Astrocyte of the cerebellum (primary cell): ENCODE data around the gene SLCO2B1.

Source experiments
- DNase-seq: peaks from one replicate; pipeline ENCODE4 v3.0.0-alpha.2; 2011; ENCODE audit warnings: low read depth
- H3K4me3 ChIP-seq: 2 replicates; pipeline ENCODE4 v1.5.1; 2011; ENCODE audit warnings: mild to moderate bottlenecking, low read depth, low read length, moderate library complexity
- in situ Hi-C: cut with HindIII; loops from 2 replicates; pipeline ENCODE4 v1.10.0; 2017; ENCODE audit warnings: low sequenced_read_pairs
- TF ChIP-seq, protein P1 (sequence below): IDR thresholded peaks from 2 replicates; pipeline ENCODE4 v1.5.1; 2012; ENCODE audit warnings: low read length, low read depth, moderate library complexity, mild to moderate bottlenecking; ENCODE audit errors: missing control alignments

The SLCO2B1 gene

DNA sequence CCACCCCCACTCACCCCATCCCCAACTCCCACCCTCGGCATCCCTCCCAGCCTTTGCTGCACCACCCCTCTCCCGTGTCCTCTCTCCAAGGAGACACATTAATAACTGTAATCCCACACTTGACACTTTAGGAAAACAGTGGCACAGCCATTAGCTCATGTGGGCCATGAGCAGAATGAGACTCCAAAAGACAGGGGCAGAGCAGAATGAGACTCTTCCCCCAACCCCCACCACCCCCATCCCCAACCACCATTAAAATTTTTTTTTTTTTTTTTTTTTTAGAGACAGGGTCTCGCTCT is 6.2 kb upstream of the SLCO2B1 start:
- DNase-seq: no peak
- in situ Hi-C loops: no loop called here
- H3K4me3 ChIP-seq: no peak overlapping the region
- TF ChIP-seq, protein P1, sequence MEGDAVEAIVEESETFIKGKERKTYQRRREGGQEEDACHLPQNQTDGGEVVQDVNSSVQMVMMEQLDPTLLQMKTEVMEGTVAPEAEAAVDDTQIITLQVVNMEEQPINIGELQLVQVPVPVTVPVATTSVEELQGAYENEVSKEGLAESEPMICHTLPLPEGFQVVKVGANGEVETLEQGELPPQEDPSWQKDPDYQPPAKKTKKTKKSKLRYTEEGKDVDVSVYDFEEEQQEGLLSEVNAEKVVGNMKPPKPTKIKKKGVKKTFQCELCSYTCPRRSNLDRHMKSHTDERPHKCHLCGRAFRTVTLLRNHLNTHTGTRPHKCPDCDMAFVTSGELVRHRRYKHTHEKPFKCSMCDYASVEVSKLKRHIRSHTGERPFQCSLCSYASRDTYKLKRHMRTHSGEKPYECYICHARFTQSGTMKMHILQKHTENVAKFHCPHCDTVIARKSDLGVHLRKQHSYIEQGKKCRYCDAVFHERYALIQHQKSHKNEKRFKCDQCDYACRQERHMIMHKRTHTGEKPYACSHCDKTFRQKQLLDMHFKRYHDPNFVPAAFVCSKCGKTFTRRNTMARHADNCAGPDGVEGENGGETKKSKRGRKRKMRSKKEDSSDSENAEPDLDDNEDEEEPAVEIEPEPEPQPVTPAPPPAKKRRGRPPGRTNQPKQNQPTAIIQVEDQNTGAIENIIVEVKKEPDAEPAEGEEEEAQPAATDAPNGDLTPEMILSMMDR: no peak

DNA sequence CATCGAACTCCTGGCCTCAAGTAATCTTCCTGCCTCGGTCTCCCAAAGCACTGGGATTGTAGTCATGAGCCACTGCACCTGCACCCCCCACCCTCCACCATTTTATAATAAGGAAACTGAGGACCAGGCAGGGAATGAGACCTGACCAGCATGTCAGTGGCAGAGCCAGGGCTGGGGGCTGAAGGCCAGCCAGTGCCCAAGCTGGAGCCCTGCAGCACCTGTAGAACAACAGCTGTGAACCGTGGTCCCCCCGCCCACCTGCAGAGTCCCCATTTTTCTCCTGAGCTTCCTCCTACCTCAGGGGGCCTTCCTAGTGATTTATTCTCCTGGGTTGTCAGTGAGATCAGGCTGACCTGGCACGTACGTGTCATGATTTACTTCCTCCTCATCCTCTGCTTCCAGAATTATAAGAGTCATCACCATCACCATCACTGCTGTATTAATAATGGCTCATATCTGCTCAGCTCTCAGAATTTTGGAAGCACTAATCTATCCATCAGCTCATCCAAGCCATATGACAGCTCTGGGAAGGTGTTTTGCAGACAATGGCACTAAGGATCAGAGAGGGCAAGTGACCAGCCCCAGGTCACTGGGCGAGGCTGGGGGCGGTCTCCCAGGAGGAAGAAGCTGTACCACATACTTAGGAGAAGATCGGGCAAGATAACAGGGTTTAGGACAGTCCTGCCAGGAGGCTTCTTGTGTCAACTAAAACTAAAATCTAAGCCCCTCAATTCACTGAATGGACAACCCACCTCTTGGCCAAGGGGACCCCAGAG is 5.5 kb upstream of the SLCO2B1 start:
- in situ Hi-C loops: no loop called here
- TF ChIP-seq, protein P1: no peak
- H3K4me3 ChIP-seq: no peak overlapping the region
- no peak for DNase-seq

DNA sequence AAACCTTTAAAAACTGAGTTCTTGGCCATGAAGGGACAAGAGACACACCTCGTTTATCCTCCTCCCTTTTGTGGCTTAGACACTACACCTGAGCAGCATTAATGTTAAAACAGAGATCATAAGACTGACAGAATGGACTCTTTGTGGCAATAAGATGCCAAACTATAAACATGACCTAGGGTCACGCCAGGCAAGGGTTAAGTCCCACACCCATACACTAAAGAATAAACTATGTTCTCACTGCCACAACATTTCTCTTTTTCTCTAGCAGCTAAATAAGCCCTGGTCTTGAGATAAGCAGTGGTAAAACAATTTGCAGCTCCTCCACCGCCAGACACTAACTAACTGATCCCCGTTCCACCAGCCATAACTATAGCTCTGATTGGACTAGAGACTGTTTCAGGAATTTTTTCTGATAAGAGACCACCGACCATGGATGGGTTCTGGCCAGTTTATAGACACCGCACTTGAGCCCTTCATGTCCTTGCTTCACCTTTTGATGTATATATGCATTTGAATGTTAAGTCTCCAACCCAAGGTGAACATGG is 4.9 kb upstream of the SLCO2B1 start:
- TF ChIP-seq, protein P1: no peak
- in situ Hi-C loops: no loop called here
- no peak for DNase-seq
- H3K4me3 ChIP-seq: no peak overlapping the region

DNA sequence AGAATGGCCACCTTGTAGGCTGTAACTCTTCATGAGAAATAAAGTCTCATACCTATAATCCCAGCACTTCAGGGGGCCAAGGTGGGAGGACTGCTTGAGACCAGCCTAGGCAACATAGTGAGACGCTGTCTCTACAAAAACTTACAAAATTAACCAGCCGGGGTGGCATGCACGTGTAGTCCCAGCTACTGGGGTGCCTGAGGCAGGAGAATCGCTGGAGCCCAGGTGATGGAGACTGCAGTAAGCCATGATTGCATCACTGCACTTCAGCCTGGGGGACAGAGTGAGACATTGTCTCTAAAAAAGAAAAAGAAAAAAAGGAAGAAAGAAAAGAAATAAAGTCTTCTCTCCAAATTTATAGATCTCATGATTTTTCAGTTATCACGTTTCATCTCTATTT is 4.2 kb upstream of the SLCO2B1 start:
- in situ Hi-C loops: no loop called here
- no peak overlapping the region for H3K4me3 ChIP-seq
- TF ChIP-seq, protein P1: no peak
- no peak for DNase-seq

DNA sequence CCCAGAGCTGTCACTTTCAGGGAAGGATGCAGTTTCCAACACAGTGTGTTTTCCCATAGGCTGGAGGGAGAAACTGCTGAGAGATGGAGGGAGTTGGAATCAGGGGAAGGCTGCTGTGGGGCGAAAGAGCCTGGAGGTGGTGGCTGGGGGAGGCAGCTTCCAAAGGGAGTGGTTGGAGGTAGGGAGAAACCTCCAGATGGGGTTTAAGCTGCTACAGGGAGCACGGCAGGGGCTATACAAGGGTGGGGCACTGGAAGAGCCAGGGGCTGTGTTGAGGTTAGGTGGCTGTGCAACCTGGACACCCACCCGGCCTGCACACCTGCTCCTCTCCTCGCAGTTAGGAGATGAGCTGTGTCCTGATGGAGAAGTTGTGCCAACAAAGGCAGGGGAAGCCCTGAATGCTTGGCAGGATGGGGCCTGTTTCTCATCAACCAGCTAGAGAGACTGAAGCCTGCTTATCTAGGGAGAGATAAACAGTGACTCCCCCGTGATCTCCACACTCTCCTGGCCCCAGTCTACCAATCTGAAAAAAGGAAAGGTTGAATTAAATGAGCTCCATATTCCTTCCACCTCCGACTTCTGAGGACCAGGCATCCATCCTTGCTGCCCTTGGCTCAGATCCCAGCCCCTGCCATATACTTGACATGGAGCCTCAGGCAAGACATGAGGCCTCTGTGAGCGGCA is 3.6 kb upstream of the SLCO2B1 start:
- TF ChIP-seq, protein P1: no peak
- H3K4me3 ChIP-seq: no peak overlapping the region
- no peak for DNase-seq
- in situ Hi-C loops: no loop called here

DNA sequence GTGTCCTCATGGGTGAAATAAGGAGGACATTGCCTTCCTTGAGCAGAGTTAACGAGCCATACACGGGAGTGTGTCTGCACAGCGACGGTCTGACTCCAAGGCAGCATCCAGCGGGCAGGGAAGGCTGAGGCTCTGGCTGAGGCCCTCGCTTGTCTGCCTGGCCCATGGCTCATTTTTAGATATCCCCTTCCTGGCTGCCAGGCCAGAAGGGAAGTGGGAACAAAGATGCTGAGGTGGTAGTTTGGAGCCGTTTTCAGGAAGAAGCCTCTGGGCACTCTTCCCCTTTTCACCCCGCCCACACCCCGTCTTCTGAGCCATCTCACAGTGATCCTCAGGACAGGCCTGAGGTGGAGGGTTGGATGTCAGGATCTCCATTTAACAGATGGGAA is 3.0 kb upstream of the SLCO2B1 start:
- TF ChIP-seq, protein P1: no peak

More for the DNA sequence above, 3.0 kb upstream of the SLCO2B1 start:
- in situ Hi-C loops: no loop called here
- H3K4me3 ChIP-seq: no peak overlapping the region
- DNase-seq: no peak
